Left cardiac atrium (tissue), 4 donors: ENCODE results near the gene OR52W1. TPM values are rescaled to one million over a fixed set of nuclear protein-coding genes. Genes with fewer than 3 reads are reported as not detected.
"Not testable (repeated sequence)": the region's sequence is repeated elsewhere in the genome, so short reads cannot be mapped to it uniquely, and the experiment has no call there.

Experiments used
- ATAC-seq, 2 donors: fragments of 200-7000 bp; cut with Tn5 transposase; one replicate each; pipeline ENCODE4 v1.9.1; 2020; ENCODE audit warnings: mild to moderate bottlenecking in 2 of 2, moderate library complexity in 2 of 2
- DNase-seq: peaks from one replicate; pipeline ENCODE4 v3.0.0-alpha.2; 2020
- intact Hi-C, 2 donors: fragments of 100-400 bp; cut with DNase I; formaldehyde crosslinking; loops; one replicate each; pipeline versions ENCODE4 v1.14.1 to v1.15.1; 2022 to 2023
- total RNA-seq, 2 donors: library from RNA; stranded (reverse); fragmentation: NEBNext Ultra II Directional; extraction: Animal tissue kit (Norgen Biotek cat#: 25700); gene quantifications; one replicate each; pipeline ENCODE4 v1.2.1, GENCODE V29; 2021
- donor health status: DM: no; HTN: yes; CAD: no.
- donor health status: DM: no; HTN: yes; CAD: no; lungs with severe emphysema.
- donor health status: DM: yes; HTN: yes; CAD: no.
- donor health status: Dilated cardiomyopathy.

OR52W1 gene
- total RNA-seq, 2 donors from 2014 or later, result not detected

DNA sequence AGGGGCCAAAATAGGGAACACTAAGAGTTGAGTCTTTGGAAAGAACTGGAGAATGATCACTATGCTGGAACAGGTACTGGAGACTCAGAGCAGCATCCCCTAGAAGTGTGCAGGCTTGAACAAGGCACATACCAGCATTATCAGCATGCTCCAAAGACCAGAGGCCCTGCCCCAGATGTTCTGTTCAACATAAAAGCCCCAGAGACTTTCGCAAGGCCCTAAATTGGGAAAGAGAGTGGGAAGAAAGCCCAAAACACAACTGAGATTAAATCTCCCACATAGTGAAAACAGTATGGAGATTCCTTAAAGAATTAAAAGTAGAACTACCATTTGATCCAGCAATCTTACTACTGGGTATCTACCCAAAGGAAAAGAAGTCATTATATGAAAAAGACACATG lies 49.2 kb downstream of the OR52W1 start:
- ATAC-seq, result peak; percentile 16 to 38
- intact Hi-C loops, result no loop called here
- DNase-seq, result no peak

DNA sequence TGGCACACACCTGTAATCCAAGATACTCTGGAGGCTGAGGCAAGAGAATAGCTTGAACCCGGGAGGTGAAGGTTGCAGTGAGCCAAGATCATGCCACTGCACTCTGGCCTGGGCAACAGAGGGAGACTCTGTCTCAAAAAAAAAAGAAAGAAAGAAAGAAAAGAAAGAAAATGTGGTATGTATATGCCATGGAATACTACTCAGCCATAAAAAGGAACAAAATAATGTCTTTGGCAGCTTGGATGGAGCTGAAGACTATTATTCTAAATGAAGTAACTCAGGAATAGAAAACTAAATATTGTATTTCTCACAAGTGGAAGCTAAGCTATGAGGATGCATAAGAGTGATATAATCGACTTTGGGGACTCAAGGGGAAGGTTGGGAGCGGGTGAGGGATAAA lies 49.9 kb downstream of the OR52W1 start:
- ATAC-seq, intact Hi-C loops, DNase-seq: not testable (repeated sequence)

Other genes with a start within 250 kb of the OR52W1 start
- gene OR56A5, start 230.7 kb upstream of the OR52W1 start, total RNA-seq, result not detected
- gene OR52L1, start 212.2 kb upstream of the OR52W1 start, total RNA-seq, result not detected
- not detected for gene OR56A4, start 192.3 kb upstream of the OR52W1 start, total RNA-seq
- not detected for gene OR56A1, start 168.5 kb upstream of the OR52W1 start, total RNA-seq
- gene OR56B4, start 91.5 kb upstream of the OR52W1 start, total RNA-seq, result not detected
- not detected for gene OR52B2, start 28.9 kb upstream of the OR52W1 start, total RNA-seq
- gene C11orf42, start 6.3 kb downstream of the OR52W1 start, total RNA-seq, result not detected
- 10 to 100 TPM; 16.0 to 16.6 TPM for gene FHIP1B, start 35.4 kb downstream of the OR52W1 start, total RNA-seq
- gene CNGA4, start 39.9 kb downstream of the OR52W1 start, total RNA-seq, result not detected
- not detected for gene CCKBR, start 60.6 kb downstream of the OR52W1 start, total RNA-seq
- gene CAVIN3, start 121.3 kb downstream of the OR52W1 start, total RNA-seq, result 10 to 100 TPM; 42.0 to 51.5 TPM
- gene SMPD1, start 191.2 kb downstream of the OR52W1 start, total RNA-seq, result 10 to 100 TPM; 50.8 to 56.3 TPM
- gene APBB1, start 219.9 kb downstream of the OR52W1 start, total RNA-seq, result 10 to 100 TPM; 65.5 to 75.9 TPM
- gene HPX, start 241.8 kb downstream of the OR52W1 start, total RNA-seq, result 1 to 10 TPM in 1 of 2 donors, under 1 TPM in 1; 0.38 to 1.0 TPM